ENCODE data around the gene HLA-DQA1. TPM values are rescaled to one million over a fixed set of nuclear protein-coding genes. Genes with fewer than 3 reads are reported as not detected.
"Not testable (repeated sequence)": the region's sequence is repeated elsewhere in the genome, so short reads cannot be mapped to it uniquely, and the experiment has no call there.

Gene HLA-DQA1
- total RNA-seq, 2 experiments from 2014 or later: 0.79 to 32.3 TPM

DNA sequence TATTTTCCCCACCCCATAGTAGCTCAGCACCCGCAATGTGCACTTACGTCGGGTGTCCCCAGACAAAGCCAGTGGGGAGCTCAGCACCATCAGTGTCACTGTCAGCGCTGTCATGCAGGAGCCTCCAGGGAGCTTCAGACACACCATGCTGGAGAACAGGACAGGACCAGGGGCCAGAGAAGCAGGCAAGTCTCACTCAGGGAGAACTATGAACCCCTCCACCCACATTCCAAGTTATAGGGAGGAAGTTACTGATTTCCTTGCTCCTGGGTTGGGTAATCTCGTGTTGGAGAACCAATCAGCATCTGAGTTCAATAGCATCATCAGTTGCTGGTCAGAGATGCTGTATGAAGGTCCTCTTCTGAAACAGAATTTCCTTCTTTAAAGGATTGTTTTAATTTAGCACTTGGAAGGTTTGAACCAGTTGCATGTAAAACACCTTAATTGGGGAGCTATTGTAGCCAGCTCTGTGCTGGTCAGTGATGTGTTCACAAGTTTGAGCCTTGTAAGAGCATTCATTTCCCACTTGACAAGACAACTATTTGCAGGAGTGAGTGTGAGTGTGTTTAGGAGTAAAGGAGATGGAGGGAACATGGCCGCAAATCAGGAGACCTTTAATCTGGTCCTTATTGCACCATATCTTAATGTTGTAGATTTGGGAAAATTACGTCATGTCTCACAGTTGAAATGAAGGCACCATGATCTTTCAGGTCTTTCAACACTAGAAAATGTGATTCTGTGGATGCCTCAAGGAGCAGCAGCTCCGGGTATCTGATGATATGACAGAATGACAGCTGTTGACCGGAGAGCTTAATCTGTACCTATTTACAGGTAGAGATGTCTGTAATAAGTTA lies 47.4 kb upstream of the HLA-DQA1 start, which contains the start of gene HLA-DRB1:
TSS of gene HLA-DRB1 (minus strand) at position 253 of the 854 bp plus-strand sequence. CDS start at position 147, 106 bp downstream.
- Histone ChIP-seq H3K27ac (ENCODE audit: low read depth, low read length, poor library complexity, severe bottlenecking) (peak within 1 kb of the TSS; percentile 56), H2AFZ (ENCODE audit: low read length) (no peak within 1 kb of the TSS), H3K36me3 (ENCODE audit: insufficient read depth, low read length) (no peaks in the 10 kb centered on the region), H4K20me1 (ENCODE audit: insufficient read depth, low read length) (no peaks in the 10 kb centered on the region), H3K79me2 (ENCODE audit: insufficient read depth, low read depth, low read length) (peaks cover 35% of the 10 kb centered on the region), H3K4me1 (ENCODE audit: insufficient read depth, low read length, poor library complexity, severe bottlenecking) (peaks cover 22% of the 10 kb centered on the region), H3K4me3 (ENCODE audit: low read depth, low read length, poor library complexity, severe bottlenecking) (peak within 1 kb of the TSS; percentile 68), H3K4me2 (ENCODE audit: low read length) (peak within 1 kb of the TSS; percentile 70), H3K9me2 (ENCODE audit: insufficient read depth, low read length) (no peaks in the 10 kb centered on the region), H3K9me3 (ENCODE audit: low read length) (no peaks in the 10 kb centered on the region)
- no TSS peak for BruUV-seq (replicated peaks)
- no peak for TF ChIP-seq EZH2phosphoT487 (IDR thresholded peaks at IDR 0.05; ENCODE audit: borderline replicate concordance, low read depth, low read length)
- TF ChIP-seq CTCF (conservative IDR thresholded peaks at IDR 0.05; ENCODE audit: low read length): no peak
- CTCF ChIA-PET (ENCODE audit: unreplicated experiment): no interaction called here
- POLR2A ChIA-PET: no interaction called here
- peak; percentile 77 for DNase-seq (ENCODE audit: low spot score)
- intact Hi-C loops (cut with micrococcal nuclease; ENCODE audit: unreplicated experiment): loop anchor here (2.0 kb wide), 1 partner anchor 61 kb away; no protein-coding TSS in a partner anchor

GRCh38 chr6:32590713-32591112 lies 46.5 kb upstream of the HLA-DQA1 start:
- Histone ChIP-seq H3K79me2 (ENCODE audit: insufficient read depth, low read depth, low read length) (peaks cover 29% of the 10 kb centered on the region), H3K4me1 (ENCODE audit: insufficient read depth, low read length, poor library complexity, severe bottlenecking) (peaks cover 13% of the 10 kb centered on the region)
- H3K4me3 ChIP-seq (ENCODE audit: low read depth, low read length, poor library complexity, severe bottlenecking); H3K27ac ChIP-seq (ENCODE audit: low read depth, low read length, poor library complexity, severe bottlenecking); BruUV-seq (replicated peaks); H3K9me3 ChIP-seq (ENCODE audit: low read length); intact Hi-C loops (cut with micrococcal nuclease; ENCODE audit: unreplicated experiment); H3K36me3 ChIP-seq (ENCODE audit: insufficient read depth, low read length); POLR2A ChIA-PET; H2AFZ ChIP-seq (ENCODE audit: low read length); H3K4me2 ChIP-seq (ENCODE audit: low read length); CTCF ChIA-PET (ENCODE audit: unreplicated experiment); H4K20me1 ChIP-seq (ENCODE audit: insufficient read depth, low read length); DNase-seq (ENCODE audit: low spot score); H3K9me2 ChIP-seq (ENCODE audit: insufficient read depth, low read length): not testable (repeated sequence)

GRCh38 chr6:32597024-32597423 lies 40.2 kb upstream of the HLA-DQA1 start:
- Histone ChIP-seq H3K4me3 (ENCODE audit: low read depth, low read length, poor library complexity, severe bottlenecking) (no peak overlapping the region), H4K20me1 (ENCODE audit: insufficient read depth, low read length) (no peaks in the 10 kb centered on the region), H3K9me3 (ENCODE audit: low read length) (no peaks in the 10 kb centered on the region), H3K4me1 (ENCODE audit: insufficient read depth, low read length, poor library complexity, severe bottlenecking) (peaks cover 4% of the 10 kb centered on the region), H3K36me3 (ENCODE audit: insufficient read depth, low read length) (no peaks in the 10 kb centered on the region; the same call in 1 of the 2 replicates), H3K4me2 (ENCODE audit: low read length) (no peak overlapping the region), H3K27ac (ENCODE audit: low read depth, low read length, poor library complexity, severe bottlenecking) (no peak overlapping the region), H3K79me2 (ENCODE audit: insufficient read depth, low read depth, low read length) (no peaks in the 10 kb centered on the region), H3K9me2 (ENCODE audit: insufficient read depth, low read length) (no peaks in the 10 kb centered on the region), H2AFZ (ENCODE audit: low read length) (no peak overlapping the region)
- BruUV-seq (replicated peaks): no TSS peak
- CTCF ChIA-PET (ENCODE audit: unreplicated experiment): no interaction called here
- DNase-seq (ENCODE audit: low spot score): no peak
- no peak for TF ChIP-seq EZH2phosphoT487 (IDR thresholded peaks at IDR 0.05; ENCODE audit: borderline replicate concordance, low read depth, low read length)
- TF ChIP-seq CTCF (conservative IDR thresholded peaks at IDR 0.05; ENCODE audit: low read length): no peak
- POLR2A ChIA-PET: interaction anchor here (0.6 to 1.2 kb wide), 2 partner anchors 9 to 39 kb away, joined by 3 to 4 read pairs; no protein-coding TSS in a partner anchor
- intact Hi-C loops (cut with micrococcal nuclease; ENCODE audit: unreplicated experiment): no loop called here

All from OCI-LY7 (cell line).